CD4-positive, alpha-beta T cell treated with Interferon gamma for 1 hour (primary cell): ENCODE data around the gene USP19.

ENCODE experiments used
- DNase-seq: peaks from one replicate; pipeline ENCODE4 v3.0.0-alpha.2; 2020

USP19 gene, protein sequence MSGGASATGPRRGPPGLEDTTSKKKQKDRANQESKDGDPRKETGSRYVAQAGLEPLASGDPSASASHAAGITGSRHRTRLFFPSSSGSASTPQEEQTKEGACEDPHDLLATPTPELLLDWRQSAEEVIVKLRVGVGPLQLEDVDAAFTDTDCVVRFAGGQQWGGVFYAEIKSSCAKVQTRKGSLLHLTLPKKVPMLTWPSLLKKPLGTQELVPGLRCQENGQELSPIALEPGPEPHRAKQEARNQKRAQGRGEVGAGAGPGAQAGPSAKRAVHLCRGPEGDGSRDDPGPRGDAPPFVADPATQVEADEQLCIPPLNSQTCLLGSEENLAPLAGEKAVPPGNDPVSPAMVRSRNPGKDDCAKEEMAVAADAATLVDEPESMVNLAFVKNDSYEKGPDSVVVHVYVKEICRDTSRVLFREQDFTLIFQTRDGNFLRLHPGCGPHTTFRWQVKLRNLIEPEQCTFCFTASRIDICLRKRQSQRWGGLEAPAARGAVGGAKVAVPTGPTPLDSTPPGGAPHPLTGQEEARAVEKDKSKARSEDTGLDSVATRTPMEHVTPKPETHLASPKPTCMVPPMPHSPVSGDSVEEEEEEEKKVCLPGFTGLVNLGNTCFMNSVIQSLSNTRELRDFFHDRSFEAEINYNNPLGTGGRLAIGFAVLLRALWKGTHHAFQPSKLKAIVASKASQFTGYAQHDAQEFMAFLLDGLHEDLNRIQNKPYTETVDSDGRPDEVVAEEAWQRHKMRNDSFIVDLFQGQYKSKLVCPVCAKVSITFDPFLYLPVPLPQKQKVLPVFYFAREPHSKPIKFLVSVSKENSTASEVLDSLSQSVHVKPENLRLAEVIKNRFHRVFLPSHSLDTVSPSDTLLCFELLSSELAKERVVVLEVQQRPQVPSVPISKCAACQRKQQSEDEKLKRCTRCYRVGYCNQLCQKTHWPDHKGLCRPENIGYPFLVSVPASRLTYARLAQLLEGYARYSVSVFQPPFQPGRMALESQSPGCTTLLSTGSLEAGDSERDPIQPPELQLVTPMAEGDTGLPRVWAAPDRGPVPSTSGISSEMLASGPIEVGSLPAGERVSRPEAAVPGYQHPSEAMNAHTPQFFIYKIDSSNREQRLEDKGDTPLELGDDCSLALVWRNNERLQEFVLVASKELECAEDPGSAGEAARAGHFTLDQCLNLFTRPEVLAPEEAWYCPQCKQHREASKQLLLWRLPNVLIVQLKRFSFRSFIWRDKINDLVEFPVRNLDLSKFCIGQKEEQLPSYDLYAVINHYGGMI (N-terminal part only)

DNA sequence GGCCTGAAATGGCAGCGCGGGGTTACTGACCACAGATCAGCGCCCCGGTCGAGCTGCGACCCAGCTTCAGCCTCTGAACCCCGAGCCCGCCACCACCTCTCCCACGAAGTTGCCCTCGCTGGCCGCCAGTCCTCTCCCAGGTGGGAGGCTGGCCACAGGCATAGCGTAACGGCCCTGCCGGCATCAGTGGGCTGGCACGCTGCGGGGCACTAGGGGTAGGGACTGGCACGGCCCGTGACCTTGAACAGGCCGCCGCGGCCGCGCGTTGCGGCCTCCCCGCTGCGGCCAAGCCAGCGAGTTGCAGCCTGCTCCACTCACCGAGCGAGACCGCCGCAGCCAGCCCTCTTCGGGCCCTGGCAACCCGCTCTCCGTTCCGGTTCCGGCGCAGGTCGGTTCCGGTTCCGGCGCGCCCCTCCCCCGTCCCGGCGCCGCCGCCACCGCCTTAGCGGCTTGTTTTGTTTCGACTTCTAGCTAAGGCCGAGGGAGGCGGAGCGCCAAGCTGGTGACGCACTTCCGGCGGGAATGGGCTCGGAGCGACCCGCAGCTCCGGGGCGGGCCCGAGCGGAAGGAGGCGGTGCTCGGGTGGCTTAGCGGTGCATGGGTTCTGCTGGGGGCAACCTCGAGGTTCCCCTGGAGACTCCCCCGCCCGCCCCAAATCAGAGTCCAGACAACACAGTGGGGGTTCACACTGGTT is at the start of gene USP19:
Gene USP19 (minus strand): TSS at position 386 of the 694 bp plus-strand sequence. CDS start 1,678 bp downstream, outside the sequence.
- DNase-seq = peak; percentile 95

DNA sequence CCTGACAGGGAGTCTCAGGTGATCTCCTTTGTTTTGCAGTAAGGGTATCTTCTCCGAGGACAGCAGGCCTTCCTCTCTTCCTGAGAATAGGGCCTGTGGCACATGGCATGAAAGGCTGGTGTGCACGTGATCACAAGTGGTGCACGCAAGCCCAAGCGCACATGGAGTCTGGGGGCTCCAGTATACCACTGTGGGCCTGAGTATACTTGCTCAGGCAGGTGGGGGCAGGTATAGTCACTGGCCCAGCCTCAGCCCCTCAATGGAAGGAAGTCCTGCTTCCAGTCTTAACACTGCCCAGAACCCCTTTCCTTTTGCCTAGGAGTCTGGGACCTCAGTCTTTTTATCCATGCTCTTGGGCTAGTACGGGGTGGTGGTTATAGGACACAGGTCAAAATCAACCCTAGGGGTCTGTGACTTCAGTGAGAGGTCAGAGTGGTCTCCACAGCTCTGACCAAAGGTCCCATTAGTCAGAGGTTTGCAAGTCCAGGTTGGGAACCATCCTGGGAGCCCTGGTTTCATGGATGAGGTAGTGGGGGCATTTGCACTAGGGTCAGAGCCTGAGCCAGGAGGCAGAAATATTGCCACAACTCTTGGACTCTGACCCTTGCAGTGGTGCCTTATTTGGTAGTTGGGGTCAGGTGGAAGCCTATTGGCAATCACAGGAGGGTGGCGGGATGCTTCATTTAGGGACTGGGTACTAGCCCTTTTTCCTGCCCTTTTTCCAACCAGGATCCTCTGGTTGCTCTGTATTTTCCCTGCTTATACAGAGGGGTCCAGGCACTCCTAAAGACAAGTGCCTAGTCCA is 46.3 kb upstream of the USP19 start:
- DNase-seq = no peak

DNA sequence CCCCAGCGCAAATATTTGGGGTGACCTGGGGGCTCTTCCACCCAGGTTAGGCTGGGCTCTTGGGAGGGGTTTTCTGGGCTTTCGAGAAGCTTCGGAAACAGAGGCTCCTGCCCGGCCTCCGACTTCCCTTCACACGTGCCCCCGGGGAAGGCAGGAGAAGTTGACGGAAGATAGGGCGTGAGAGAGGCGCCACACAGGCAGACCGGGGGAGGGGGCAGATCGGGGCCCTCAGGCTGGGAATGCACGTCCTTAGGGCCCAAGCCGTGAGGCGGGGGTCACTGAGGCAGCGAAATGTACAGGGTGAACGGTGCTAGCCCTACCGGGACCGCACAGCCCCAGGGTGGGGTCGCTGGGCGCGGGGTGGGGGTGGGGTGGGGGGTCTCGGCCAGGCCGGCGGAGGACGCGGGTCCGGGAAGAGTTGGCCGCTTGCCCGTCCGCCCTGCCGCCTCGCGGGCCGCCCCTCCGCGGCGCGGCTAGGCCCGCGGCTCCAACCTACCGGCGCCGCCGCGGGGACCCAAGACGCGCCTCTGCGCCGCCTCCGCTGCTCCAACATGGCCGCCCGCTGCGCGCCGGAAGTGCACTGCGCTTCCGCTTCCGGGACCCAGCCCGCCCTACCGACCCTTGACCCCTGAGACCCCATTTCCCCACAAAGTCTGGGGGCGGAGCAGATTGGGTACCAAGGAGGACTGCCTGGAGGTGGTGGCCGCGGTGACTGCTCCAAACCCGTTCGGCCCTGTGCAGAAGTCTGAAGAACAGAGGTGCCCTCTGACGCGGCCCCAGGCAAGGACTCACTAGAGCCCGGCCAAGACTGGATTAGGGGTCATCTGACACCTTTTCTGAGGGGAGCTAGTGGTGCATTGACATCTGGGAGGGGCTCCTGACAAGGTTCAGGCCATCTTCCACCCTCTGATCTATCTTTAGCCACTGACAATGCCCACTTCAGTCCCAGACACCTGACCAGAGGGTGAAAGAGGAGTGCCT is 45.4 kb upstream of the USP19 start, which contains the start of gene CCDC71:
Gene CCDC71 (minus strand): TSS at position 561 of the 981 bp plus-strand sequence. CDS start 2,123 bp downstream, outside the sequence.
- peak; percentile 81 for DNase-seq

DNA sequence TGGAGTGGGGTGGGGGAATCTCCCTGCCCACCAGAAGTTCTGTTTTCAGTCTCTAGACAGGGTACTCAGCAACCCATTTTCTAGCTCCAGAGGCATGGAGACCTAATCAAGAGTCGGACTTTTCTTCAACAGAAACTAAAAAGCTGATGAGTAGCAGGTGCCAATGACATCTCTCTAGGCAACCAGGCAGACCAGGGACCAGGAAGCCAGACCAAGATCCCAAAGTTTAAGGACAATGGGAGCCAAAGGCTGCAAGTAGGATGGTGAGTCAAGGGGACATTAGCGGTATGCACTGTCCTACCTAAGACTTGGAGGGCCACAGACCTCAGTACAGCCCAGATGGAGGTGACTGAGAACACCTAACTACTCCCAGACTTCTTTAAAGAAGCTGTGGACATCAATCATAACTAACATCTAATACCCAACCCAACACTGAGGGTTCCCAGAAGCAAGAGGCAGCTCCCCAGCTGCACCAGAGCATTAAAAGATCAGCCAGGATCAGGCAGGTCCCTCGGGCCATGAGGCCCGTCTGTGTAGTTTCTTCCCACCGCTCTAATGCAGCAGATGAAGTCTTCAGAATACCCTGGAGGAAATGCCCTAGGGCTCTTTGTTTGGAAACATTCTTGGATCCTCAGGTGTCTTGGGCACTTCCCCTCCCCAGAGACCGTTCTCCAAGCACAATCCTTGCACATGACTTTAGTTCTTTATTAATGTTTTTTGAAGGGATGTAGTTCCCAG is 44.5 kb upstream of the USP19 start:
- no peak for DNase-seq

DNA sequence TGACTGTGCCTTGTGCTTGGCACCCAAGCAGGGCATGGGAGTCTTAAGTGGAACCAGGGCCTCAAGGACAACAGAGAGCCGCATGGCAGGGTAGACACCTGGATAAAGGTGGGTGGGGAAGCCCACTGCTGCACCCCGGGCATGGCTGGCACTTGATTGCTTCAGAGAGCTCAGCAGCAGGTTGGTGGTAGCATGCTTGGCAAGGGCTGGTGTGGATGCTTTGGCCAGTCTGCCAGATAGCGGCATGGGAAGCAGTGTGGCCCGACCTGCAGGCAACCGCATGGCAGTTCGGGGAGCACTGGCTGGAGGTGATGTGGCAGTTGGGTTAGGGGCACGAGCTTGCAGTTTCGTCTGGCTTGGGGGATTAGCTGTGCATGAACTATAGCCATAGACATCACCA is 43.0 kb upstream of the USP19 start:
- DNase-seq = no peak

DNA sequence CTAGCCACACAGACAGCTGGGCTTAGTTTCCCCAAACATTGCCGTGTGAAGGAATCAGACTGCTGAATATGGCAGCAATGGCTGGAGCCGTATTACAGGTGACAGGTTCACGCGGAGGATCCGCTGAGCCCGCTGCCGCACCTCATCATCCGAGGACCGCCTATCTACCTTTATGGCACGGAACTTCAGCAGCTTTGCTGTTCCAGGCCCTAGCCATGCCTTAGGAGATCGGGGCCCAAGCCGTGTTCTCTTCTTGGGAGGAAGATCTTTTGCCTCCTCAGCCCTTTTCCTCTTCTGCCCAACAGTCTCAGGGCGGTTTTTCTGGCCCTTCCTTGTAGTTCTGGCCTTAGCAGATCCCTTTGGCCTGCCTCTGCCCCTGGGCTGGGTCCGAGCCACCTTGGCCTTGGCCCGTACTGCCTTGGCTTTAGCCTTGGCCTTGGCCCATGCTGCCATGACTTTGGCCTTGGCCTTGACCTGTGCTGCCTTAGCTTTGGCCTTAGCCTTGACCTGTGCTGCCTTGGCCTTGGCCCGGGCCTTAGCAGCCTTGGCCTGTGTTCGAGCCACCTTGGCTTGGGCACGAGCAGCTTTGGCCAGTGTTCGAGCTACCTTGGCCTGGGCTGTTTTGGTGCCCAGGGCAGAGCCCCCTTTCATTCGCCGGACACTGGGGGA is 42.3 kb upstream of the USP19 start:
- no peak for DNase-seq

DNA sequence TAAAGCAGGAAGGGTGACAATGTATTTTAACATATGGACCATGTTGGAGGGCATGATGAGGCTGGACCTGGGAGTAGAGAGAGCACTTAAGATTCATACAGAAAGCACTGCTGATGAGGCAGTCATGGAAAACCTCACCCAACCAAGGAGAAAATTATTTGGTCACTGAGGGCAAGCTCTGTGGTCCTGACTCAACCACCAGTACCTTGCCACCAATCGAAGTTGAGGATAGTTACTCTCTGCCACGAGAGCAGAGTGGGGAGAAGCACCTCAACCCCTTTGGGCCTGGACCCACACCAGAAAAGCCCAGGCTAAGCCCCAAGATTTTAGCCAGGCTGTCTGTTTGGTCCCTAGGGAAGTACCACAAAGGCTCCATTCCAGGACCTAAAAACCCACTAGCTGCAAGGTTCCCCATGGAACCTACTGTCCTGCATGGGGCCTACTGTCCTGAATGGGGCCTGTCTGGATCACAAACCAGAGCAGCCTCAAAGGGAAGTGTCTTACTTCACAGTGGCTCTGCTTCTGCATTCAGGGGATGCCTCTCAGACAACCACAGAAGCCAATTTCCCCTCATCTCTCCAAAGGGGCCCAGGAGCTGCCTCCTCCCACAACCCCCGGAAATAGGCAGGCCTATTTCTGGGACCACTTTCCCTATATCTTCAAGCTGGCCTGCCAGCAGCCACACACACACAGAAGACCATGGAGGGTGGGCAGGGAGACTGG is 41.3 kb upstream of the USP19 start:
- DNase-seq = no peak

DNA sequence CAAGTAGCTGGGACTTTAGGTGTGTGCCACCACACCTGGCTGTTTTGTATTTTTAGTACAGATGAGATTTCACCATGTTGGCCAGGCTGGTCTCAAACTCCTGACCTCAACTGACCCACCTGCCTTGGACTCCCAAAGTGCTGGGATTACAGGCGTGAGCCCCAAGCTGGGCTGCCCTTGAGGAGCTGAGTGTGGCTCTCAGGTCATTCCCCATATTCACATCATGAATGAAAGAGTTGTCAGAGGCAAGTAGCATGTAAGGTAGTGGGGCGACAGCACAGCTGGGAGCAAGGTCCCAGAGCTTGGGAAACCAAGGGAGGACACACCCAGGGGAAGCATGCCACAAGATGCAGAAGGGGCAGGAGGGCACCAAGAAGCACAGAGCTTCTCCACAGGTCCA is 40.6 kb upstream of the USP19 start:
- no peak for DNase-seq

DNA sequence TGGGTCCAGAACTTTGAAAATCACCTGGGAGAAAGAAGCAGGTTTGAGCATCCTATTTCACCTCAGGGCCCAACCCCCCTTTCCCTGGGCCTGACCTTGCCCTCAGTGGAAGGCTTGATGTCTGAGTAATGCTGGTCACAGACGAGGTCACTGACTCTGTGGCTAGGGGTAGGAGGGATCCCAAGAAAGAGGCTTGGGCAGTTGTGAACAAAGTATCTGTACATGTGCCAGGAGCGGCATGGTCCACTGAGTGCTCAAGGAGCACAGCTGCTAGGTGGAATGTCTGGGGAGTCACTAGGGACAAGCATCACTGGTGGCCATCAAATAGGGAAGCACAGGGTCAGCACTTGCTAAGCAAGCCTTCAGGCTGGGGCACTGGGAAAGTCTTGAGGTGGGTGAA is 38.2 kb upstream of the USP19 start:
- DNase-seq = no peak

DNA sequence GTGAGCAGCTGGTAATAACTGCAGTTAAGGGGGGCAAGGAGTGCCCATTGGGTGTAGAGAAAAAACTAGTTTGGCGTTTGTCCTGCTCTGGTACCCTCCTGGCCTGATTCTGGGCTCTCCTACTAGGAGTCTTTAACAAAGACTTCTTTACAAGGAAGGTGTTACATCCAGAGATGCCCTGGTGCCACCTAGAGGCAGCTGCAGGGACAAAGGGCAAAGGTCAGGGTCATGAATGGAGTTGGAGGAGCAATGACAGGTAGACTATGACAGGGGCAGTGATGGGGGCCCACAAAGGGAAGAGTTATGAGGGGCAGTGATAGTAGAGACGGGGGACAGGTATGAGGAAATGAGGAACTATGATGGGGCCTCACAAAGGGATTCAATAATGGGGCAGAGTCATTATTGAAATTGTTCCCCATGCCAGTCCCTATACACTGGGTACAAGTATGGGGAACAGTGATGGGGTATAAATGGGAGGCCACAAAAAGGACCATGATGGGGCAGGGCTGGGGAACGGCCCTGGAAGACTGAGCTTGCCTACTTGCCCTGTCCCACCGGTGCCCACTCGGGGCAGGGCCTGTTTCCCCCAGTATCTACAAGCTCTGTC is 37.6 kb upstream of the USP19 start:
- DNase-seq = peak; percentile 60

DNA sequence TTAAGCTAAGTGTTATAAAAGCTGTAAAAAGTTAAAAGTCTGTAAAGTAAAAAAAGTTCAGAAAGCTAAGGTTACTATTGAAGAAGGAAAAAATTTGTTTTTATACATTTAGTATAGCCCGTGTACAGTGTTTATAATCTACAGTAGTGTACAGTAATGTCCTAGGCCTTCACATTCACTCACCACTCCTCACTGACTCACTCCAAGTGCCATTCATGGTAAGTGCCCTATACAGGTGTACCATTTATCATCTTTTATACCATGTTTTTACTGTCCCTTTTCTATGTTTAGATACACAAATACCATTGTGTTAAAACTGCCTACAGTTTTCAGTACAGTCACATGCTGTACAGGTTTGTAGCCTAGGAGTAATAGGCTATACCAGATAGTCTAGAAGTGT is 36.7 kb upstream of the USP19 start:
- DNase-seq = no peak

DNA sequence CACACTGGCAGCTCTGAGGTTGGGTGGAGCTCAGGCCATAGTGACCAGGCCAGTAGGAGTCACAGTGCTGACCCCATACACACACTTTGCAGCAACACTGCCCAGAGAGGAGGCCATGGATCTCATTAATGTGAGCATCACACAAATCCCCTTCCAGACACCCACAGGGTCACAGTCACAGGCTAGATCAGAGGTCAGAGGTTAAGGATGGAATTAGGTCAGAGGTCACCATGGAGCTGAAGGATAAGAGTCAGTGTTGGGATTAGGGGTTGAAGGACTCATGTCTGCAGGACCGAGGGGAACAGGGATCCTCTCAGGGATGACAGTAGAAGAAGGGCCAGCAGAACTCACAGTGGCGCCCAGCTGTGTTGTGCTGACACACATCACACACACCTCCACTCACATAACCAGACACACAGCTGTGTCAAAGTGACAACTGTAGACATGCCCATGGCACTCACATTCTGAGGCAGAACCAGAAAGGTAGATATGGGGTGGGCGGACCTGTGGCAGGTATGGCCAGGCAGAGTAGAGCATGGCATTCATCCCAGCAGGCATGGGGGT is 32.8 kb upstream of the USP19 start:
- DNase-seq = no peak

DNA sequence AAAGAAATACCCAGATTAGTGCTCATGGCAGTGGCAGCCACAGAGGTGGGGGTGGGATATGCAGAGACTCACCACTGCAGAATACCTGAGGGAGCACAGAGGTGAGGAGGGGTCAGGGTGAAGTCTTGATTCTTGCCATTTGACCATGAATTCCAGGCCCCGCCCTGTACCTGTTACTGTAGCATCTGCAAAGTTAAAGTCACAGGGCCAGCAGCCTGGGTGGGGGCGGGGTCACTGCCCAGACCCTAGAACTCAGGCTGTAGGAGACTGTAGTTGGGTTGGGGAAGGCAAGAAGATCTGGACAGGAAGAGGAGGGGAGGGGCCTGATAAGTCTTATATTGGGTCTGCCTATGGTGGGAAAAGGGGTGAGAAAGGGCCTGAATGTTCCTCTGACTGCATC is 31.0 kb upstream of the USP19 start:
- no peak for DNase-seq

DNA sequence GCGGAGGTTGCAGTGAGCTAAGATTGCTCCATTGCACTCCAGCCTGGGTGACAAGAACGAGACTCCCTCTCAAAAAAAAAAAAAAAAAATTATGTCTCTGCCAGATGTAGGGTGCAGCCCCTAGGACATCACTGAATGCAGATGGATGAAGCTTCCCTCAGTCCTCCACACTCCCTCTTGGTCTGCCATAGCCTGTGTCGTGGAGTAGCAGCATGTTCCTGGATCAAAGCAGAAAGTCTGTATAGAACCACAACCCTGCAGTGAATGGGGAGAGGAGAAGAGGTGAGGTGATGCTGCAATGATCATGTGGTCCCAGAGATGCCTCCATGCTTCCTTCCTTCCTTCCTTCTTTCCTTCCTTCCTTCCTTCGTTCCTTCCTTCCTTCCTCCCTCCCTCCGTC is 27.5 kb upstream of the USP19 start:
- no peak for DNase-seq

DNA sequence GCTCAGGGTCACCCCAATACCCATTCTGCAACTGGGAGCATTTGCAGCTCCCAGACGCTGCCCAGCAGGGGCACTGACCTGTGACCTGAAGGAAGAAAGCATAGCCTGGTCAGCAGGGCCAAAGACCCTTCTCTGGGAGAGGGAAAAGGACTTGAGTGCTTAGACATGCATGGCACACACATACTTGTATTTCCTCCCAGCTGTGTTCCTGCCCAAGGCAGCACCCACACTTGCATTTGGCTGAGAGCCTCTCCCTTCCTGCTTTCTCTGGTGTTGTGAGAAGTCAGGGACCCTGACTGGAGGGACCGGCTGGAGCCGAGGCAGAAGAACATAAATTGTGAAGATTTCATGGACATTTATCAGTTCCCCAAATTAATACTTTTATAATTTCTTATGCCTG is 19.5 kb upstream of the USP19 start:
- DNase-seq = no peak

DNA sequence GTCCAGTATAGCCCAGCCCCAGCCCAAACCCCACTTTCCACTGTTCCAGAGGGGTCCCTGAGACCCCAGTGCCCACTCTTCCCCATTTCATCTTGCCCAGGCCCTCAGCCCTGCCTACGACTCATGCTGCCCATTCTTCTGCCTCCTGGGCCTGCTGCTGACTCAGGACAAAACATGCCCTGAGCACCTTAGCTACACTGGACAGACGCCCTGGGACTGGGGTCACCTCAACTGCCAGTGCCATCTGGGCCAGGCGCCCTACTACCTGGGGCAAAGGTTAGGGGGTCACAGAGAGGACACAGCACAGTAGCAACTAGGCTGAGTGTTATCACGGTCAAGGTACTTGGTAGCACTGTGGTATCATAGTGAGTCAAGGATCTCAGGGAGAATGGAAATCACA is 14.9 kb upstream of the USP19 start:
- no peak for DNase-seq

DNA sequence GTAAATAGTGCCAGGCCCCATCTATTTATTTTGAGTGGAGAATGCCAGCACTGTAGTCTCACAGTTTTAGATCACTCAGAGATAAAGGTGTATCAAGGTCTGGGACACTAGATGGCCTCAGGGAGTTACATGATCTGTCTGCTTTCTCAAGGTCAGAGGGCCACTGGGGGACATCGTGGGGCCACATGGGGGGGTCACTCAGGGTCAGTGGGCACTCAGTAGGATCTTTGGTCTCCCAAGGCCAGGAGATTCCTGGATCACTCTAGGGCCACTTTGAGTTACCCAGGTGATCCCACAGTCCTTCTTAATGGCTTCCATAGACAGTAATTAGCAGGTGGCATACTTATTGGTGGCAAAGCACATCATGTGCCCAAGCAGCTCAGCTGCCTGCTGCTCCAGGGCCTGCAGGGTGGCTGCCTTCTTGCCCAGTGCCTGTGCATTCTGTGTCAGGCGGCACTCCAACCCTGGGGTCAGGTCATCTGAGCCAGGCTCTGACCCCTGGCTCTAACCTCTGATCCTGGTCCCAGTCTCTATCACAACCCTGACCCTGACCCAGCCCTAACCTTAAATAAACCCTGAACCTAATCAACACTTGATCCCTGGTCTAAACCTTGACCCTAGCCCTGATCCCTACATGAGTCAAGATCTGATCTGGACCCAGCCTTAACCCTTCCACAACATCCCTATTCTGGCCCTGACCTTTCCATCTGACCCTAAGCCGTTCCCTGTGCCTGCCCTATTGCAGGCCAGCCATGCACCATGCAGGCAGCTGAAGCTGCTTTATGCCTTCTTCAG is 14.0 kb upstream of the USP19 start:
- DNase-seq = no peak
